ENCODE measurements around the gene MSI2. TPM values are rescaled to one million over a fixed set of nuclear protein-coding genes. Genes with fewer than 3 reads are reported as not detected.
A peak's percentile ranks its signal among the peaks of the same experiment; 100 is the strongest.

Gene MSI2
- total and polyA plus RNA-seq, 2 experiments from 2014 or later, result 18.9 to 41.8 TPM

GRCh38 chr17:57305908-57306504, 49.7 kb downstream of the MSI2 start:
- no peak overlapping the region for H3K27ac Mint-ChIP-seq
- Histone ChIP-seq H3K27ac (ENCODE audit: low read depth) (no peak overlapping the region), H3K9me2 (ENCODE audit: insufficient read depth) (no peaks in the 10 kb centered on the region), H3K4me1 (ENCODE audit: insufficient read depth) (peaks cover 17% of the 10 kb centered on the region), H4K20me1 (replicated peaks; ENCODE audit: insufficient read depth) (peaks cover 4% of the 10 kb centered on the region; the same call in 1 of the 2 replicates), H3K4me3 (no peak overlapping the region), H3F3A (replicated peaks; ENCODE audit: low read depth) (0 out of 2 replicates have a peak, but pooled peaks cover 3% of the 10 kb centered on the region), H3K79me2 (replicated peaks; ENCODE audit: insufficient read depth) (peaks cover 19% of the 10 kb centered on the region), H3K4me2 (no peak overlapping the region), H3K27me3 (ENCODE audit: insufficient read depth) (no peaks in the 10 kb centered on the region), H2AFZ (no peak overlapping the region), H3K36me3 (ENCODE audit: insufficient read depth) (no peaks in the 10 kb centered on the region; the same call in 1 of the 2 replicates)
- H3K4me1 Mint-ChIP-seq, result peaks cover 38% of the 10 kb centered on the region
- DNase-seq (ENCODE audit: low spot score) (no peak), ATAC-seq (peak; percentile 33; the same call in 1 of the 3 replicates)
- H3K27me3 Mint-ChIP-seq (ENCODE audit: insufficient read depth, low read depth, poor library complexity), result peaks cover 2% of the 10 kb centered on the region
- peaks cover 4% of the 10 kb centered on the region; the same call in 1 of the 3 replicates for H3K36me3 Mint-ChIP-seq (ENCODE audit: low read depth)
- TF ChIP-seq JUNB (IDR thresholded peaks at IDR 0.05; ENCODE audit: unreplicated experiment) (no peak), NANOG (IDR thresholded peaks at IDR 0.05; ENCODE audit: borderline replicate concordance) (no peak), ZNF114 (CRISPR knock-in tag; IDR thresholded peaks at IDR 0.05) (no peak), EZH2phosphoT487 (IDR thresholded peaks at IDR 0.05; ENCODE audit: unreplicated experiment) (no peak), CTCF (conservative IDR thresholded peaks at IDR 0.05; ENCODE audit: low read depth in 2 of 2) (no peak)
- H3K9me3 Mint-ChIP-seq, result no peaks in the 10 kb centered on the region
- no peak overlapping the region for H3K4me3 Mint-ChIP-seq

- peaks cover 40% of the 10 kb centered on the region for H3K4me1 ChIP-seq (ENCODE audit: insufficient read depth)
- no peak overlapping the region for H2AFZ ChIP-seq
- Mint-ChIP-seq H3K27ac (no peak overlapping the region), H3K27me3 (ENCODE audit: insufficient read depth, low read depth, poor library complexity) (peaks cover 2% of the 10 kb centered on the region), H3K4me3 (no peak overlapping the region), H3K36me3 (ENCODE audit: low read depth) (peaks cover 2% of the 10 kb centered on the region; the same call in 1 of the 3 replicates), H3K4me1 (peaks cover 57% of the 10 kb centered on the region), H3K9me3 (no peaks in the 10 kb centered on the region)
- DNase-seq (ENCODE audit: low spot score) (no peak), ATAC-seq (no peak)
- no peaks in the 10 kb centered on the region for H3K9me2 ChIP-seq (ENCODE audit: insufficient read depth)
- no peak overlapping the region for H3K27ac ChIP-seq (ENCODE audit: low read depth)
- H3F3A ChIP-seq (replicated peaks; ENCODE audit: low read depth), result peaks cover 3% of the 10 kb centered on the region; the same call in 1 of the 2 replicates
- H3K27me3 ChIP-seq (ENCODE audit: insufficient read depth), result no peaks in the 10 kb centered on the region
- H3K4me3 ChIP-seq, result no peak overlapping the region
- peaks cover 11% of the 10 kb centered on the region; the same call in 1 of the 2 replicates for H3K79me2 ChIP-seq (replicated peaks; ENCODE audit: insufficient read depth)
- no peaks in the 10 kb centered on the region; the same call in 1 of the 2 replicates for H4K20me1 ChIP-seq (replicated peaks; ENCODE audit: insufficient read depth)
- H3K36me3 ChIP-seq (ENCODE audit: insufficient read depth), result no peaks in the 10 kb centered on the region; the same call in 1 of the 2 replicates
- H3K4me2 ChIP-seq, result no peak overlapping the region
- TF ChIP-seq EZH2phosphoT487 (IDR thresholded peaks at IDR 0.05; ENCODE audit: unreplicated experiment) (no peak), REST (IDR thresholded peaks at IDR 0.05; ENCODE audit: unreplicated experiment) (no peak), NANOG (IDR thresholded peaks at IDR 0.05; ENCODE audit: borderline replicate concordance) (no peak), CTCF (conservative IDR thresholded peaks at IDR 0.05; ENCODE audit: low read depth in 2 of 2) (no peak), EZH2 (IDR thresholded peaks at IDR 0.05; ENCODE audit: low read depth, unreplicated experiment) (no peak), POLR2AphosphoS5 (IDR thresholded peaks at IDR 0.05; ENCODE audit: low read depth) (no peak), CREB1 (CRISPR knock-in tag; IDR thresholded peaks at IDR 0.05; ENCODE audit: low read depth) (no peak), JUNB (IDR thresholded peaks at IDR 0.05; ENCODE audit: unreplicated experiment) (no peak), ETS1 (IDR thresholded peaks at IDR 0.05) (no peak), ZNF114 (CRISPR knock-in tag; IDR thresholded peaks at IDR 0.05) (no peak), ZNF331 (CRISPR knock-in tag; IDR thresholded peaks at IDR 0.05; ENCODE audit: low read depth) (no peak), STAT1 (IDR thresholded peaks at IDR 0.05; ENCODE audit: unreplicated experiment) (no peak)
Observed at GRCh38 chr17:57308543-57309186, 52.3 kb downstream of the MSI2 start.

Measured in GM23338 (cell line).